ENCODE data around the gene ARG2. TPM values are rescaled to one million over a fixed set of nuclear protein-coding genes. Genes with fewer than 3 reads are reported as not detected.

The ARG2 gene
- total and polyA plus RNA-seq, 9 of the 15 experiments (the other 6 are each of a cell fraction or from before 2014, with no cell fraction given), result 6.2 to 75.0 (median 17.8) TPM

DNA sequence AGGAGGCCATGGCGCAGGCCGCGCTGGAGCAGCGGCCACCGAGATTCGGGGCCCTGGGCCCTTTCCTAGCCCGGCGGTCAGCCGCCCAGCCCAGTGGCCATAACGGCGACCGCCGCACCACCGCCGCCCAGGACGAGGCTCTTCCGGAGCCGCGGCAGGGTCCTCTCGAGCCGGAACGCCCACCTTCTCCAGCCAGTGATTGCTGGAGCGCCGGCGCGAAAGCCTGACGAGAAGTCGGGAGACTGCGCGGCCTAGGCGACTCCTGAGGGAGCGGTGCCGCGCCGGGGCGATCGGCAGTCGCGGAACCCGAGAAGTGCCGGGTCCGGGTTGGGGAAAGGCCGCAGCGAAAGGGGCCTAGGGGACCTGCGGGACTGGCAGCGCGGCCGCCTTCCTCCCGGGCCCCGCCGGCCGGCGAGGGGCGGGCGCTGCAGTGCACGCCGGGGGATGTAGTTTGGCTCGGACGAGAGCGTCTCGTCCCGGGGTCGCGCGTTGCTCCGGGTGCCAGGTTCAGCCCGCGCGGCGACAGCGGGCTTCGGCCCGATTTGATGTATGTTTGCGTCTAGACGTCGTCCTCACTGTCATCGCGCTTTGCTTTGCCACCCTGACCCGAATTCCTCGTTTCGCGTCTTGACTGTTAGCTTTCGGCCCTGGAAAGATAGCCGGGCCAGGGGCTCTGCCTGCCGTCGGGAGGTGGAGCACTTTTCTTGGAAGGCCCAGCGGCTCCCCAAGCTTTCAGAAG is 54.9 kb downstream of the ARG2 start, which contains the start of gene VTI1B (continued):
- TF ChIP-seq CBX3 (IDR thresholded peaks at IDR 0.05; ENCODE audit: borderline replicate concordance in 1 of 2, low read length in 2 of 2), result no peak
- TF ChIP-seq TBL1XR1 (IDR thresholded peaks at IDR 0.05; ENCODE audit: low read length in 2 of 2), result no peak
- TF ChIP-seq DNMT1 (IDR thresholded peaks at IDR 0.05), result no peak
- no peak for TF ChIP-seq DDX20 (tag; IDR thresholded peaks at IDR 0.05; ENCODE audit: low read depth)
- TF ChIP-seq RBM15 (IDR thresholded peaks at IDR 0.05; ENCODE audit: insufficient read depth, low read length), result no peak
- TF ChIP-seq POLR3G (IDR thresholded peaks at IDR 0.05; ENCODE audit: extremely low read depth, insufficient read length, insufficient replicate concordance), result no peak
- peak; percentile 10 to 22; a peak in 1 of 4 replicates for TF ChIP-seq TEAD1 (CRISPR knock-in tag; IDR thresholded peaks at IDR 0.05)
- no peak for TF ChIP-seq KAT8 (IDR thresholded peaks at IDR 0.05; ENCODE audit: low read depth)
- TF ChIP-seq, protein P1, sequence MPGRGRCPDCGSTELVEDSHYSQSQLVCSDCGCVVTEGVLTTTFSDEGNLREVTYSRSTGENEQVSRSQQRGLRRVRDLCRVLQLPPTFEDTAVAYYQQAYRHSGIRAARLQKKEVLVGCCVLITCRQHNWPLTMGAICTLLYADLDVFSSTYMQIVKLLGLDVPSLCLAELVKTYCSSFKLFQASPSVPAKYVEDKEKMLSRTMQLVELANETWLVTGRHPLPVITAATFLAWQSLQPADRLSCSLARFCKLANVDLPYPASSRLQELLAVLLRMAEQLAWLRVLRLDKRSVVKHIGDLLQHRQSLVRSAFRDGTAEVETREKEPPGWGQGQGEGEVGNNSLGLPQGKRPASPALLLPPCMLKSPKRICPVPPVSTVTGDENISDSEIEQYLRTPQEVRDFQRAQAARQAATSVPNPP (IDR thresholded peaks at IDR 0.05; ENCODE audit: borderline replicate concordance, insufficient read depth, insufficient read length), result no peak
- TF ChIP-seq NFXL1 (CRISPR knock-in tag; IDR thresholded peaks at IDR 0.05), result no peak
- TF ChIP-seq, protein P2, sequence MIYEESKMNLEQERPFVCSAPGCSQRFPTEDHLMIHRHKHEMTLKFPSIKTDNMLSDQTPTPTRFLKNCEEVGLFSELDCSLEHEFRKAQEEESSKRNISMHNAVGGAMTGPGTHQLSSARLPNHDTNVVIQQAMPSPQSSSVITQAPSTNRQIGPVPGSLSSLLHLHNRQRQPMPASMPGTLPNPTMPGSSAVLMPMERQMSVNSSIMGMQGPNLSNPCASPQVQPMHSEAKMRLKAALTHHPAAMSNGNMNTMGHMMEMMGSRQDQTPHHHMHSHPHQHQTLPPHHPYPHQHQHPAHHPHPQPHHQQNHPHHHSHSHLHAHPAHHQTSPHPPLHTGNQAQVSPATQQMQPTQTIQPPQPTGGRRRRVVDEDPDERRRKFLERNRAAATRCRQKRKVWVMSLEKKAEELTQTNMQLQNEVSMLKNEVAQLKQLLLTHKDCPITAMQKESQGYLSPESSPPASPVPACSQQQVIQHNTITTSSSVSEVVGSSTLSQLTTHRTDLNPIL (CRISPR knock-in tag; IDR thresholded peaks at IDR 0.05), result no peak
- TF ChIP-seq SMAD4 (CRISPR knock-in tag; conservative IDR thresholded peaks at IDR 0.05), result peak; percentile 32; the same call in 1 of the 2 replicates
- no peak for TF ChIP-seq NR2C2 (CRISPR knock-in tag; IDR thresholded peaks at IDR 0.05)
- TF ChIP-seq NR2C2 (tag; IDR thresholded peaks at IDR 0.05), result peak; percentile 88
- peak in 2 of 3 experiments; percentile 11 to 45 for TF ChIP-seq YY1 (IDR thresholded peaks at IDR 0.05; ENCODE audit: borderline replicate concordance in 1 of 3, control insufficient read depth in 1 of 3, extremely low read depth in 1 of 3, insufficient read depth in 3 of 3, insufficient read length in 1 of 3, insufficient replicate concordance in 2 of 3, low read depth in 1 of 3, low read length in 2 of 3)
- no peak for TF ChIP-seq SMARCA4 (IDR thresholded peaks at IDR 0.05)
- TF ChIP-seq ELF2 (CRISPR knock-in tag; IDR thresholded peaks at IDR 0.05), result peak; percentile 86
- no peak for TF ChIP-seq ZC3H11A (IDR thresholded peaks at IDR 0.05; ENCODE audit: low read depth, low read length)
- TF ChIP-seq, protein P3, sequence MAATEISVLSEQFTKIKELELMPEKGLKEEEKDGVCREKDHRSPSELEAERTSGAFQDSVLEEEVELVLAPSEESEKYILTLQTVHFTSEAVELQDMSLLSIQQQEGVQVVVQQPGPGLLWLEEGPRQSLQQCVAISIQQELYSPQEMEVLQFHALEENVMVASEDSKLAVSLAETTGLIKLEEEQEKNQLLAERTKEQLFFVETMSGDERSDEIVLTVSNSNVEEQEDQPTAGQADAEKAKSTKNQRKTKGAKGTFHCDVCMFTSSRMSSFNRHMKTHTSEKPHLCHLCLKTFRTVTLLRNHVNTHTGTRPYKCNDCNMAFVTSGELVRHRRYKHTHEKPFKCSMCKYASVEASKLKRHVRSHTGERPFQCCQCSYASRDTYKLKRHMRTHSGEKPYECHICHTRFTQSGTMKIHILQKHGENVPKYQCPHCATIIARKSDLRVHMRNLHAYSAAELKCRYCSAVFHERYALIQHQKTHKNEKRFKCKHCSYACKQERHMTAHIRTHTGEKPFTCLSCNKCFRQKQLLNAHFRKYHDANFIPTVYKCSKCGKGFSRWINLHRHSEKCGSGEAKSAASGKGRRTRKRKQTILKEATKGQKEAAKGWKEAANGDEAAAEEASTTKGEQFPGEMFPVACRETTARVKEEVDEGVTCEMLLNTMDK (IDR thresholded peaks at IDR 0.05; ENCODE audit: borderline replicate concordance, insufficient read depth, low read depth, low read length, poor library complexity, severe bottlenecking), result no peak
- no peak for TF ChIP-seq ZSCAN32 (CRISPR knock-in tag; IDR thresholded peaks at IDR 0.05)
